Effector CD8-positive, alpha-beta T cell (primary cell): Measurements from ENCODE around the gene ITIH6.
A peak's percentile ranks its signal among the peaks of the same experiment; 100 is the strongest.
"Not testable (repeated sequence)": the region's sequence is repeated elsewhere in the genome, so short reads cannot be mapped to it uniquely, and the experiment has no call there.

ENCODE experiments used
- DNase-seq: peaks from one replicate; lab custom pipeline; 2025; lab: John Stamatoyannopoulos, UW
- total RNA-seq, 4 experiments: gene quantifications; one replicate each; lab custom pipeline; 2026; lab: John Stamatoyannopoulos, UW

ITIH6 gene, protein sequence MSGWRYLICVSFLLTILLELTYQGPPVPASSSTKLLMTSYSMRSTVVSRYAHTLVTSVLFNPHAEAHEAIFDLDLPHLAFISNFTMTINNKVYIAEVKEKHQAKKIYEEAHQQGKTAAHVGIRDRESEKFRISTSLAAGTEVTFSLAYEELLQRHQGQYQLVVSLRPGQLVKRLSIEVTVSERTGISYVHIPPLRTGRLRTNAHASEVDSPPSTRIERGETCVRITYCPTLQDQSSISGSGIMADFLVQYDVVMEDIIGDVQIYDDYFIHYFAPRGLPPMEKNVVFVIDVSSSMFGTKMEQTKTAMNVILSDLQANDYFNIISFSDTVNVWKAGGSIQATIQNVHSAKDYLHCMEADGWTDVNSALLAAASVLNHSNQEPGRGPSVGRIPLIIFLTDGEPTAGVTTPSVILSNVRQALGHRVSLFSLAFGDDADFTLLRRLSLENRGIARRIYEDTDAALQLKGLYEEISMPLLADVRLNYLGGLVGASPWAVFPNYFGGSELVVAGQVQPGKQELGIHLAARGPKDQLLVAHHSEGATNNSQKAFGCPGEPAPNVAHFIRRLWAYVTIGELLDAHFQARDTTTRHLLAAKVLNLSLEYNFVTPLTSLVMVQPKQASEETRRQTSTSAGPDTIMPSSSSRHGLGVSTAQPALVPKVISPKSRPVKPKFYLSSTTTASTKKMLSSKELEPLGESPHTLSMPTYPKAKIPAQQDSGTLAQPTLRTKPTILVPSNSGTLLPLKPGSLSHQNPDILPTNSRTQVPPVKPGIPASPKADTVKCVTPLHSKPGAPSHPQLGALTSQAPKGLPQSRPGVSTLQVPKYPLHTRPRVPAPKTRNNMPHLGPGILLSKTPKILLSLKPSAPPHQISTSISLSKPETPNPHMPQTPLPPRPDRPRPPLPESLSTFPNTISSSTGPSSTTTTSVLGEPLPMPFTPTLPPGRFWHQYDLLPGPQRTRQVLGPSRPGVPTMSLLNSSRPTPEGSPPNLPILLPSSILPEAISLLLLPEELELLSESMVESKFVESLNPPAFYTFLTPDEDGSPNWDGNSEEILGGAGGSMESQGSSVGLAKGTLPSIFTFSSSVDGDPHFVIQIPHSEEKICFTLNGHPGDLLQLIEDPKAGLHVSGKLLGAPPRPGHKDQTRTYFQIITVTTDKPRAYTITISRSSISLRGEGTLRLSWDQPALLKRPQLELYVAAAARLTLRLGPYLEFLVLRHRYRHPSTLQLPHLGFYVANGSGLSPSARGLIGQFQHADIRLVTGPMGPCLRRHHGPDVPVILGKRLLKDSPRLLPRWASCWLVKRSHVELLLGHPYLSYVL
- 0 to 0.18 (median 0) reads per million in 4 experiments for total RNA-seq

DNA sequence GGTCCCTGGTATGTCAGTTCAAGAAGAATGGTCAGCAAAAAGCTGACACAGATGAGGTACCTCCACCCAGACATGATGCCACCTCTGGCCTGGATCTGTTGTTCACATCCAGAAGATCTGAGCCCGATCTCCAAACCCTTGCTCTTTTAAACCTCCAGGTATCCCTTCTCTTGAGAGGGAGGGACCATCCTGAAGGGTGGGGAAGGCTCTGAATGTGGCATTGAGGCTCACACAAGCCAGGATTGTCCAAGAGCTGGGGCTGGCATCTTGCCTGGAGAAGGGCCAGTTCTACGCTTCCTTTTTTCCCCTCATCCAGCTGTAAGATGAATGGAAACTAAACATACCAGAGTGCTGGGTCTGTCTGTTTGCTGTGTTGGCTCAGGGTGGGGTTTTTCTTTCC, at the start of gene ITIH6:
Gene ITIH6 (minus strand): TSS at position 119 of the 400 bp plus-strand sequence. CDS start 45 bp downstream, at position 74.
- no peak for DNase-seq

DNA sequence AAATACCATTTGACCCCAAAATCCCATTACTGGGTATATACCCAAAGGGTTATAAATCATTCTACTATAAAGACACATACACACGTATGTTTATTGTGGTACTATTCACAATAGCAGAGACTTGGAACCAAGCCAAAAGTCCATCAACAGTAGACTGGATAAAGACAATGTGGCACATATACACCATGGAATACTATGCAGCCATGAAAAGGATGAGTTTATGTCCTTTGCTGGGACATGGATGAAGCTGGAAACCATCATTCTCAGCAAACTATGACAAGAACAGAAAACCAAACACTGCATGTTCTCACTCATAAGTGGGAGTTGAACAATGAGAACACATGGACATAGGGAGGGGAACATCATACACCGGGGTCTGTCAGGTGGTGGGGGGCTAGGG, 49.6 kb upstream of the ITIH6 start:
- DNase-seq: not testable (repeated sequence)

DNA sequence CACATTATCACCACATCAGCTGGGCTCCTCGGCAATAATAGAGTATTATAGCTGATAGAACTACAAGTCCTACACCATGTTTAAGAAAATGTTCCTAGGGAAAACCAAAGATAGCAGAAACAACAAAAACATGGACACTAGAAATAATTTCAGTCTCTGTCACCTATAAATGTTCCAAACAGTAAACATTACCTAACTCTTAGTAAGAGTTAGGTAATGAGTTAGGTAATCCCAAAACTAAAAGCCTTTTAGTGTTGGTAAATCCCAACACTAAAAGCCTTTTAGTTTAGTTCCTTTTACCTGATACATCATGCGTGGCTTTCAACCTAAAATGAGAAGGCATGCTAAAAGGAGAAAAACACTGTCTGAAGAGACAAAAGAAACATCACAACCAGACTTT, 45.0 kb upstream of the ITIH6 start:
- DNase-seq: no peak

DNA sequence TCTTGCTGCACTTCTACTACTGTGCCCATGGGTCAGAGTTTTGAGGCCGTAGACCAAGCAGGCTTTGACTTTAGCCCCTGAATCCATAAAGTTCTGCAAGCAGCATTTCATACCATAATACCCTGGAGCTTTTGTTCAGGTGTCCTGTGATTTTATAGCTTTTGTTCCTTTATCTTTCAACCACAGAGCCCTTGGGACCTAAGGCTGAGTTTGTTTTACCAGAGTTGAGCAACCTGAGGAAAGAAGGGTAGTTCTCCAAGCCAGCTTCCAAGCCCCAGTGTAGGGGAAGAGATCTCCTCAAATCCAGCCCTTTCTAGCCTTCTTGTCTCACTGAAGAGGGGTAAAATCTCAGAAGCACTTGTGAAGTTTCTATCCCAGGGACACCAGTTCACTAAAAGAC, 44.6 kb upstream of the ITIH6 start:
- no peak for DNase-seq

DNA sequence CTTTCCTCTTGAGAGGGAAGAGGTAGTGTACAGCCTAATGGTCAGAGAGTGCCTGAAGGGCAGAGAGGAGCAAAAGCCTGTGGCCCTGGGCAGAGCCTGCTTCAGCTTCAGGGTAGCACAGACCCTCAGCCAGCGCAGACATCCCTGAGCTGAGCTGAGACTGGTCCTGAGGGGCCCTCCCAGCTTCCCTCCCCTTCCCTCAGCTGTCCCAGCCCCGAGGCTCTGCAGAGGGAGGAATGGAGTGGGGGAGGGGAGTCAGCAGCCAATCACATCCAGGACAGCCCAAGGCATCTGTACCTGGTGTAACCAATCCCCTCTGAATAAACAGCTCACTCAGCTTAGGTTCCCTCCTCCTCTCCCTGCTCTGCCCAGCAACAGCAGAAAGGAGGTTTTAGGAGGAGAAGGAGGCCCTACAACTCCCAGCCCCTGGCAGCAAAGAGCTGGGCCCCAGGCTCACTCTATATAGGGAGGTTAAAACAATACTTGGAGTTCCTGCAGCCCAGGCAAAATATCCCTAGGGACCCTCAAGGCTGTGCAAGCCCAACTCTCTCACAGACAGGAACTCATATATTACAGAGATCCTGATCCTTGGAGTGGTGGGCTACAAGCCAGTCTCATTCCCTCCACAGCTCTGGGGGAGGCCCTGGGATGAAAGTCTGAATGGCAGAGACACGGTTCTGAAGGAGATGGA, 43.3 kb upstream of the ITIH6 start:
- DNase-seq: not testable (repeated sequence)

DNA sequence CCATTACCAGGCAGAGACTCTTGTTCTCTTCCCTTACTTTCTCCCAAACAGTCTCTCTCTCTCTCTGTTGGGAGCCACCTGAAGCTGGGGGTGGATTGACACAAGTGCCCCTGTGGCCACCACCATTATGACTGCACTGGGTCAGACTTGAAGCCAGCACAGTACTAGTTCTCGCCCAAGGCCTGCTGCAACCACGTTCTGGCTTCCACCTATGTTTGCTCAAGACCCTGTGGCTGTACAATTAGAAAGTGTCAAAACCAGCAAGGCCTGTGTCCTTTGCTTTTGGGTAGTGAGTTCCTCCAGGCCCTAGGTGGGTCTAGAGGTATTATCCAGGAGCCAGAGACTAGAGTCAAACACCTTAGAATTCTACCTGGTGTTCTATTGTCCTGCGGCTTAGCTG, 40.5 kb upstream of the ITIH6 start:
- DNase-seq: no peak

DNA sequence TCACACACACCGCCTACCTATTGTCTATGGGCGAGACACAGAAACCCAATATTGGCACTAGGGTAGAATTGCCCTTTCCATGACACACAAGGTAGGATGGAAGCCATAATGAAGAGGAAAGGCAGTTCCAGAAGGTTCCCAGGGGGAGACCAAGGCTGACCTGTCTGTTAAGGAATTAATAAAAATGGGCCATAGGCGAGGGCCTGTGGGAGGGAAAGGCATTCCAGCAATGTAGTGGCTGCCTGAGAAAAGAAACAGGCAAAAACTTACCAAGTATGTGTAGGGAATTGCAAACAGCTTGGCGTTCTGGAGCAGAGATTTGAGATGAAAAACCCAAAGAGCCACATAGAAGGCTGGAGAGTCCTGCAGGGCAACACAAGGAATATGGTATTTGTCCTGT, 28.5 kb upstream of the ITIH6 start:
- DNase-seq: no peak

DNA sequence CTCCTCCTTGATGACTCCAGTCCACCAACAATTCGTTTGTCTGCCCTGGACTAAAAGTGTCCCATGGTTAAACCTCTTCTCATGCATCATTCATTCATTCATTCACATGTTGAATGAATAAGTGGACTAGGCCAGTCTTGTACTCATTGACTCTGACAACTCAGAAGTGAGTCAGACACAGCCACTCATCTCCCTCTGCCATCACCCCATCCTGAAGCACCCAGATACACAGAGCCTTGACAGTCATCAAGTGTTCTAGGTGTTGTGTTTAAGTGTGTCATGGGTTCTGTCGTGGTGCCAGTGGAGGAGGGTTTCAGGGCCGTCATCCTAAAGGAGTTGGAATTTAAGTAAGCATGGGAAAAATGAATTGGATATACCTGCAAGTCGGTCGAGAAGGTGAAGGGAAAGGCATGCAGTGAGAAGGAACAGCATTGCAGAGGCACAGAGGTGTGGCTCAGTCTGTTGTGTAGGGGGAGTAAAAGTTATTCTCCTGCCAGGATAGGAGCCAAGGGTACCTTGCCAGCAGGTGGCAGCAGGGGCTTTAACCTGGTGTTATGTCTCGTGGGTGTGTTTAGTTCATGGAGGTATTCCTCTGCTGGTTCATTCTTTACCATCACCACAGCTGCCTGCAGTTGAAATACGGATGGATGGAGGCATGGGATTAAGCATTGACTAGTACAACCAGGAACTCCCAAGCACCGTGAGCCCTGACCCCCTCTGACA, 27.8 kb upstream of the ITIH6 start:
- no peak for DNase-seq

DNA sequence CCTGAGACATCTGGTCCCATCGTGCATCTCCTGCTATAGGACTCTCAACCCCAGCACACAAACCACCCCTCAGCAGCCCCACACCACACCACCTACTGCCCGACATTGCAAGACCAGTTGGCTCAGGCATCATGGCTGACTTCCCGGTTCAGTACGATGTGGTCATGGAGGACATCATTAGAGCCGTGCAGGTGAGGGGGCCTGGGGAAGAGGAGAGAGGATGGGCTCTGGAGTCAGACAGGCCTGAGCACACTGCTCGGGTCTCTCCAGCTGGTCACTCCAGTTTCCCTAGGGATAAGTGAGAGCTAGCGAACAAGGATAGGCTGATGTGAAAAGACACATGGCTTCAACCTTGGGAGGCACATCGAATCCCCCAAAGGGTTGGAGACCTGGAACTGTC, 26.7 kb upstream of the ITIH6 start:
- DNase-seq: no peak

DNA sequence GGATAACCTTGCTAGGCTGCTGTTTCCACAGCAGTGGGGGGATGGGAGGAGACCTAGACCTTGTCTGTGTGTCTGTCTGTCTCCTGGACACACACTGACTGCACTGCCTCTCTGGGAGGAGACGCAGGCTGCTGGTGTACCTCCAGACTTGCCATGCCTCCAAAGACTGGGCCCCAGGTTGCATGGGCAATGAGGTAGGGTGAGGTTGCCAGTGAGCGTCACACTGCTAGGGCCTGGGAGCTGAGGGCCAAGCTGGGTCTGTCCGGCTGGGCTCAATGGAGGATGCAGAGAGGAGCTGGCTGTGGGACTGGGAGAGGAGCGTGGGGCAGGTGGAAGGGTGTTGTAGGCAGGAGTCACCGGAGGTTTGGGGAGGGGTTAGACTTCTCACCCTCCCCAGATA, 26.1 kb upstream of the ITIH6 start:
- no peak for DNase-seq

DNA sequence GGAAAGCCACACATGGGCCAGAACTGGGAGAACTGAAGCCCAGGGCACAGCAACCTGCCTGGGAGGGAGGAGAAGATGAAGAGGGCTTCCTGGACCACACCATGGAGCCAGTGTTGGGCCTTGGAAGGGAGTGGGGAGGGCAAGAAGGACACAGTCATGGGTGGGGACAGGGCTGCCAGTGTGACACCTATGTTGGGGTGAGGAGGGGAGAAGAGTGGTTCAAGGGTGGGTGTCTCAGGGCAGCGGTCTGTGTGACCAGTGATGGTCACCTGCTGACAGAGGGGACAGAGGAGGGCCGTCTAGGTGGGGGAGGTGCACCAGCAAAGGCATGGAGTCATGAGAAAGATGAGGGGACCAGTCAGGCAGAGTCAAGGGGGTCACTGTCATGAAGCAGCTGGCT, 23.3 kb upstream of the ITIH6 start:
- no peak for DNase-seq

DNA sequence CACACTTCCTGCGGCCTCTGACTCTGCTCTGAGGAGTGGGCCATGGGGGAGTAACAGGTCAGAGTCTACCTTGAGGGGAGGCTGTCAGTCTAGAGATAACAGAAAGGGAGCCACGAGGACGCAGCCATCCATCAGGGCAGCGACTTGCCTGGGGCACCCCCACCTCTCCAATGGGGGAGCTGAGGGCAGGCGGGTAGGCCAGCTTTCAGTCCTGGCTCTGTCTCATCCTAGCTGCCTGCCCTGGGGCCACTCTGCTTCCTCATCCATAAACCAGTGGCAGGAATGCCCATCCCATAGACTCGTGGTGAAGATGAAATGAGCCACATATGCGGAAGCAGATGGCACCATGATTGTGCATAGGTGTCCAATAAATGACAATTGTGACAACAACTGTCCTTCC, 22.7 kb upstream of the ITIH6 start:
- no peak for DNase-seq

DNA sequence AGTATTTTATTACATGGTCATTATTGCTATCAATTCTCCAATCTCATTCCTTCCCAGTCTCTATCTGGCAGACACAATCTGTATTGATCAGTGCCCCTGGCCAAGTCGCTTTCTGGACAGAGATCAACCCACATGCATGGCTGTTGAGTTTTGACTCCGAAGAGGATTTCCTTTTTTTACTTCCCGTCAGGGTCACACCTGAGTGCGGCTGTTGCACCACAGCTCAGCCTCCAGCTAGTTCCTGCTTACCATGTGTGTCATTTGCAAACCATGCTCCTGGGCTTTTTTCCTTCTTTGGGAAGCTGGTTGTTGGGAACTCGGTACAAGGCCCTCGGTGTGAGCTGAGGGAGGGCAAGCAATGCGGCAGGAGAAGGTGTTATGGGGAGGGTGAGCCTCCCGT, 21.1 kb upstream of the ITIH6 start:
- no peak for DNase-seq

DNA sequence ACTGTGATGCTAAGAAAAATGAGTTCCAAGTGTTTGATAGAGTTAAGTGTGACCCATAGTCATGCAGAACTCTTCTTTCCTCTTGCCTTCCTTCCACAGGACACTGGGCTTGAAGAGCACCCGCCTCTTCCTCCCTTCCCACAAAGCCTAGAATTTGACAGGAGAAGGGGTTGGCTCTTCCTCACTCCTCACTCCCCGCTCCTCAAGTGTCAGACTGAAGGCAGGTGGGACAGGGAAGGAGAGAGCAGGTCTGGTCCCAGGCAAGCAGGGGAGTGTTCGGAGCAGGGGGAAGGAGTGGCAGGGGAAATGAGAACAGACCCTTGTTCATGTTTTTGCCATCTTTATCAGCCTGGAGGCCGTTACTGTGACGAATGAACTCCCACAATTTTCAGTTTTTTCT, 20.2 kb upstream of the ITIH6 start:
- DNase-seq: no peak

DNA sequence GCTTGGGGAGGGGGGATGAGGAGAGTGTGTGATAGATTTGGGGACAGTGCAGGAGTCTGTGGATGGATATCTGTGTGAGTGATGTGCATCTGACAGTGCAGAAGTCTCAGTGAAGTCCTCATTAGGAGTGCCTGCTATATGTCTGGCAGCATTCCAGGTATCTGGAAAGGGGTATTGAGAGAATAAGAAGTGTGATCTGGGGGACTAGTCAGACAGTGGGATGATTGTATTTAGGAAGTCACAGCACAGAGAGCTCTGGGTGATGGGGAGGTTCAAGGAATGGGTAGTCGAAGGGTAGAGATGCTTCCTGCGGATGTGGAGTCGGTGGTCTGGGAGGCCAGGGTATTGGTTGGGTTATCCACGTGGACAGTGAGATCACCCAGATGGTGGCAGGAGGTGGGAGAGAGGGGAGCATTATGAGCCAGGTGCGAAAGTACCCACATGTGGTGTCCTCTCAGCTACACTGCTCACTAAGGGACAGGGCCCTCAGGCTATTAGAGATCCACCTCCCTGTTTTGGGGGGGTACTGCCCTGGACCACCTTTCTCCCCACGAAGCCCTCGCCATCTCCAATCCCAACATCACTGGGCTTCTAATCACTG, 19.3 kb upstream of the ITIH6 start:
- DNase-seq: no peak

DNA sequence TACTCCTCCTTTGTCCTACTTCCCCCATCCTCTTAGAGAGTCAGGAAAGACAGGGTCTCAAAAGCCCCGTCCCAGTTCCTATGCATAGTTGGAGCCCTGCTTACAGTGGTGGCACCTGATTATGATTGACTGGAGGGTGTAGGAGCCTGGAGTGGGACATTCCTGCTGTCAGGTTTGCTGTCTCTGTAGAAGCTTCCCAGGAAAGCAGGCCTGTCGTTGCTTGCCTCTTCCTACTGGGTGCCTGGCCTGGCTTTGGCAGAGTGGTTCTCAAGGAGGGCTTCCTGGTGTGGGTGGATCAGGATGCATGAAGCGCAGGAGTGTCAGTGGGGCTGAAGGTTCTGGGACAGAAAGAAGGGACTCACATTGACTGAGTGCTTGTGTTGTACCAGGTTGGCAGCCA, 14.3 kb upstream of the ITIH6 start:
- no peak for DNase-seq

DNA sequence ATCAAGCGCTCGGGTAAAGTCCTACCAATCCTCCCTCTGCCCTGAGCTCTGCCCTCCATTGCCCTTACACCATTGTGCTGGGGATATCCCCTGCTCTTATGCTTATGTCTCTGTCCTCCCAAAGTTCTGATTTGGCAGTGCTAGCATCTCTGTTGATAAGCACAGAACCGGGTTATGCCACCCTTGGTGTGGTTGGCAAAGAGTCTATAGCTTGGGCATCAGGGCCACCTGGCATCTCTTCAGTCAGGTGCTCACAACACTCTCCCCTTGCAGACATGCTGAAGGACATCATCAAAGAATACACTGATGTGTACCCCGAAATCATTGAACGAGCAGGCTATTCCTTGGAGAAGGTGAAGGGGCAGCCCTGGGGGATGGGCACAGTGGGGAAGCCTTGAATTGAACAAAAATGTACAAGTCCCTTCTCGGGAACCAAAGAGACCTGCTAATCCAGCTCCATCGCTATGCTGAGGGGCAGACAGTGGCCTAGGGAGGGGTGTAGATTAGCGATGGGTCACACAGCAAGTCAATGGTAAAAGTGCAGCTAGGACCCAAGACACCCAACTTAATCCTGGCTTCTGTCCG, 13.3 kb upstream of the ITIH6 start:
- DNase-seq: no peak

DNA sequence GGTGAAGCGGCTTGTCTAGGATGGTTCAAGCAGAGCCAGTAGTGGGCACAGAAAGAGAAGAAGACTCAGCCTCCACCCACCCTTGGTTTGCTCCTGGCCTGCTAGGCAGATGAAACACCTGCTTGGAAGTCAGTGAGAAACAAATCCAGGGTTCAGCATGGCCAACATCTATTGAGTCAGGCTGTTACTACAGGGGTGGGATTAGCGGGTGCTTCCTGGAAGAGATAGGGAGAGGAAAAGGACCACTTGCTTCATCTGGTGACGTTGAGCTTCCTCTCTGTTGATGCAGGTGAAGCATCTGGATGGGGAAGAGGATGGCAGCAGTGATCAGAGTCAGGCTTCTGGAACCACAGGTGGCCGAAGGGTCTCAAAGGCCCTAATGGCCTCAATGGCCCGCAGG, 12.5 kb upstream of the ITIH6 start:
- DNase-seq: no peak

DNA sequence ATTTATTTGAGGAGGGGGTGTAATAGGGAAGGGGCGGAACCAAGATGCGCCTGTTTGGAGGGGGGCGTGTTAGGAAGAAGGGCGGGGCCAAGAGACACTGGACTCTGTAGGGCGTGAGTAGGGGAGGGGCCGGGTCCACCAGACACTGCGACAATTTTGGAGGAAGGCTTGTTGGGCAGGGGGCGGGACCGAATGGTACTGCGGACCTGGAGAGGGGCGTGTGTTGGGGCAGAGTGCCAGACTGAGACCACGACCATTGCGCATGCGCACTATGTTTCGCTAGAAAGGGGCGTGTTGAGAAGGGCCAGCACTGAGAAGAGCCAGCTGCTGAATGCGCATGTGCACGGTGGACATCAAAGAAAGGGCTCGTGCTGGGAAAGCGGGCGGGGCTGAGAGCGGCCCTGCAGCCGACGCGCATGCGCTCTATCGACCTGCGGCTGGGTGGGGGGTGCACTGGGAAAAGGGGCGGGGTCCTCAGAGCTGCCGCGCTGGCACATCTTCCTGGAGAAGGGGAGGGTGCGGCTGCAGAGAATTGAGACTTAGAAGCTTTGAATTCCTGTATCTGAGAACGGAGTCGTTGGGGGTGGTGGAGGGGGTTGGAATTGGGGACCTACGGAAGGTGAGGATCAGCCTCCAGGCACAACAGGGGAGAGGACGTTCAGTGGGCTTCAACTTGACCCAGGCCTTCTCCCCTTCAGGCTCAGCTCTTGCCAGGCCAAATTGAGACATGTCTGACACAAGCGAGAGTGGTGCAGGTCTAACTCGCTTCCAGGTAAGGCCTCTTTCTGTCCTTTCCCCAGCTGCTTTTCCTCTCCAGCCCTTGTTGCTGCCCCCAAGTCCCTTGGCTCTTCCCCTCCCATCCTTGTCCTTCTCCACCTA, 10.8 kb upstream of the ITIH6 start:
- DNase-seq: peak; percentile 84
